Inflammatory macrophage treated with lipopolysaccharide for 1 hour (primary cell): ENCODE data around the gene KLF2.

Source experiments
- DNase-seq, 2 donors: peaks; one replicate each; pipeline ENCODE4 v3.0.0-alpha.2; 2020 to 2022

KLF2 gene

GRCh38 chr19:16308081-16308480 lies 16.5 kb upstream of the KLF2 start:
- DNase-seq = no peak

- DNase-seq = no peak
Observed at GRCh38 chr19:16309643-16310042, 15.0 kb upstream of the KLF2 start.

- DNase-seq = peak; percentile 90 to 91
Observed at GRCh38 chr19:16315825-16316505, 8.7 kb upstream of the KLF2 start.

GRCh38 chr19:16316506-16316882 lies 8.1 kb upstream of the KLF2 start:
- DNase-seq = no peak

- DNase-seq = no peak
Observed at GRCh38 chr19:16319481-16319880, 5.1 kb upstream of the KLF2 start.

GRCh38 chr19:16320987-16321386 lies 3.6 kb upstream of the KLF2 start:
- no peak for DNase-seq

GRCh38 chr19:16325161-16325527 lies 518 bp downstream of the KLF2 start:
- DNase-seq = no peak

GRCh38 chr19:16325641-16326400 lies 1.2 kb downstream of the KLF2 start:
- no peak for DNase-seq

GRCh38 chr19:16326401-16327168 lies 2.0 kb downstream of the KLF2 start:
- DNase-seq = no peak

- DNase-seq = no peak
Observed at GRCh38 chr19:16327169-16327475, 2.5 kb downstream of the KLF2 start.

GRCh38 chr19:16327501-16327900 lies 2.9 kb downstream of the KLF2 start:
- no peak for DNase-seq

- peak; percentile 98 to 99 for DNase-seq
Observed at GRCh38 chr19:16327911-16328823, 3.5 kb downstream of the KLF2 start.

- no peak for DNase-seq
Observed at GRCh38 chr19:16328824-16329482, 4.3 kb downstream of the KLF2 start.

GRCh38 chr19:16330368-16330801 lies 5.8 kb downstream of the KLF2 start:
- peak; percentile 68 to 83 for DNase-seq

- DNase-seq = no peak
Observed at GRCh38 chr19:16330806-16331690, 6.4 kb downstream of the KLF2 start.

GRCh38 chr19:16333001-16333586 lies 8.5 kb downstream of the KLF2 start:
- no peak for DNase-seq

- DNase-seq = no peak
Observed at GRCh38 chr19:16334411-16334810, 9.8 kb downstream of the KLF2 start.

GRCh38 chr19:16335226-16335625 lies 10.6 kb downstream of the KLF2 start:
- DNase-seq = no peak

- no peak for DNase-seq
Observed at GRCh38 chr19:16336571-16336970, 11.9 kb downstream of the KLF2 start.

GRCh38 chr19:16337809-16338469 lies 13.3 kb downstream of the KLF2 start:
- no peak for DNase-seq
